Keratinocyte (primary cell): Measurements from ENCODE around the gene CLEC1B. TPM values are rescaled to one million over a fixed set of nuclear protein-coding genes. Genes with fewer than 3 reads are reported as not detected.

Source experiments
- DNase-seq: peaks from one replicate; pipeline ENCODE4 v3.0.0-alpha.2; 2011; ENCODE audit warnings: low read depth, missing footprints, low spot score
- FAIRE-seq: peaks from 2 replicates; lab custom pipeline; 2011; peaks lifted over from hg19 to GRCh38; lab: Jason Lieb, UNC
- H2AFZ ChIP-seq: 2 replicates; pipeline ENCODE4 v1.6.0; 2012; ENCODE audit warnings: low read length, control low read depth, inconsistent platforms; ENCODE audit not compliant: control insufficient read depth
- H3K27ac ChIP-seq: 2 replicates; pipeline ENCODE4 v1.5.1; 2011; ENCODE audit warnings: low read length; ENCODE audit not compliant: control insufficient read depth, insufficient read depth
- H3K27me3 ChIP-seq: 3 replicates; pipeline ENCODE4 v1.6.0; 2011; ENCODE audit warnings: low read length; ENCODE audit not compliant: control insufficient read depth, insufficient read depth; ENCODE audit errors: extremely low read depth
- H3K36me3 ChIP-seq, 2 experiments: 2 replicates in 1 of 2; 3 replicates in 1 of 2; pipeline ENCODE4 v1.5.1; 2011; ENCODE audit warnings: low read length in 2 of 2, mild to moderate bottlenecking in 1 of 2; ENCODE audit not compliant: control insufficient read depth in 2 of 2, insufficient read depth in 2 of 2; ENCODE audit errors: extremely low read depth in 1 of 2
- H3K4me1 ChIP-seq: 3 replicates; pipeline ENCODE4 v1.5.1; 2011; ENCODE audit warnings: low read length; ENCODE audit not compliant: control insufficient read depth, insufficient read depth; ENCODE audit errors: extremely low read depth
- H3K4me2 ChIP-seq: 3 replicates; pipeline ENCODE4 v1.6.0; 2011; ENCODE audit warnings: low read depth, low read length; ENCODE audit not compliant: control insufficient read depth, insufficient read depth; ENCODE audit errors: extremely low read depth
- H3K4me3 ChIP-seq, 3 experiments: fragments of 200-600 bp in 1 of 3; sonication (generic) in 1 of 3; 2 replicates in 2 of 3; 3 replicates in 1 of 3; pipeline ENCODE4 v1.5.1; 2011 to 2016; ENCODE audit warnings: low read length in 3 of 3, mild to moderate bottlenecking in 3 of 3, control low read depth in 2 of 3, inconsistent platforms in 1 of 3, low read depth in 1 of 3, mixed read lengths in 1 of 3, mixed run types in 1 of 3, moderate library complexity in 1 of 3; ENCODE audit not compliant: control insufficient read depth in 2 of 3, insufficient read depth in 2 of 3; ENCODE audit errors: extremely low read depth in 1 of 3
- H3K79me2 ChIP-seq: 2 replicates; pipeline ENCODE4 v1.6.0; 2012; ENCODE audit warnings: low read length; ENCODE audit not compliant: control insufficient read depth, insufficient read depth
- H3K9ac ChIP-seq: 3 replicates; pipeline ENCODE4 v1.6.0; 2011; ENCODE audit warnings: low read length; ENCODE audit not compliant: control insufficient read depth, insufficient read depth; ENCODE audit errors: extremely low read depth
- H3K9me1 ChIP-seq: 3 replicates; pipeline ENCODE4 v1.6.0; 2011; ENCODE audit warnings: low read length; ENCODE audit not compliant: control insufficient read depth, insufficient read depth; ENCODE audit errors: extremely low read depth
- H3K9me3 ChIP-seq: 2 replicates; pipeline ENCODE4 v1.5.1; 2012; ENCODE audit warnings: low read depth, low read length; ENCODE audit not compliant: control insufficient read depth
- H4K20me1 ChIP-seq: 3 replicates; pipeline ENCODE4 v1.6.0; 2011; ENCODE audit warnings: low read length; ENCODE audit not compliant: control insufficient read depth, insufficient read depth; ENCODE audit errors: extremely low read depth
- CTCF ChIP-seq, 3 experiments: IDR thresholded peaks in 1 of 3; conservative IDR thresholded peaks in 1 of 3; optimal IDR thresholded peaks in 1 of 3; 2 replicates in 2 of 3; 3 replicates in 1 of 3; pipeline versions ENCODE3 to v1.5.1; 2011; ENCODE audit warnings: low read length in 3 of 3, mild to moderate bottlenecking in 3 of 3, moderate library complexity in 2 of 3, control low read depth in 1 of 3, inconsistent platforms in 1 of 3; ENCODE audit not compliant: insufficient read depth in 2 of 3; ENCODE audit errors: extremely low read depth in 1 of 3
- EZH2 ChIP-seq: IDR thresholded peaks from one replicate; pipeline ENCODE4 v1.6.1; 2012; ENCODE audit warnings: inconsistent platforms, mild to moderate bottlenecking, low read length, moderate library complexity
- dilution Hi-C: fragments of 300-500 bp; cut with MboI; formaldehyde crosslinking; loops from one replicate; pipeline ENCODE4 v1.7.0; 2020; ENCODE audit warnings: low sequenced_read_pairs; ENCODE audit not compliant: extremely low pct_ligation_motif_present
- polyA plus RNA-seq, 5 experiments: library from polyadenylated mRNA; depleted of rRNA in 3 of 5; stranded (reverse) in 3 of 5; stranded (forward) in 1 of 5; unstranded in 1 of 5; fragments of >200 nt; gene quantifications; 1 replicate in 1 of 5; 2 replicates in 3 of 5; 3 replicates in 1 of 5; pipeline versions ENCODE4 v1.2.1 to v1.2.3, GENCODE V29; 2011 to 2012; ENCODE audit warnings: missing spikeins in 2 of 5, low read depth in 1 of 5, low replicate concordance in 1 of 5

The CLEC1B gene
- polyA plus RNA-seq, 1 donor (not counting 4 experiments of a cell fraction or from before 2014, with no cell fraction given) = not detected

- no peaks in the 10 kb centered on the region for H3K27me3 ChIP-seq
- H3K79me2 ChIP-seq = no peaks in the 10 kb centered on the region
- H2AFZ ChIP-seq = no peak overlapping the region
- no peaks in the 10 kb centered on the region for H3K4me1 ChIP-seq
- H3K9me3 ChIP-seq = no peaks in the 10 kb centered on the region
- dilution Hi-C loops = no loop called here
- DNase-seq = no peak
- no peak overlapping the region for H3K4me2 ChIP-seq
- FAIRE-seq = no peak
- TF ChIP-seq CTCF (optimal IDR thresholded peaks at IDR 0.05 in 1 of 3, IDR thresholded peaks at IDR 0.05 in 1 of 3, conservative IDR thresholded peaks at IDR 0.05 in 1 of 3; ENCODE audit: extremely low read depth in 1 of 3, insufficient read depth in 2 of 3, low read length in 3 of 3) (no peak), EZH2 (no peak)
- no peak overlapping the region for H3K9ac ChIP-seq
- no peaks in the 10 kb centered on the region for H3K36me3 ChIP-seq
- H3K27ac ChIP-seq = no peak overlapping the region
- H3K4me3 ChIP-seq = no peak overlapping the region
- no peaks in the 10 kb centered on the region for H3K9me1 ChIP-seq
- no peaks in the 10 kb centered on the region for H4K20me1 ChIP-seq
Measured at GRCh38 chr12:10042167-10042566, 43.2 kb upstream of the CLEC1B start.

- DNase-seq = no peak
- no peak for TF ChIP-seq EZH2
- TF ChIP-seq CTCF (optimal IDR thresholded peaks at IDR 0.05 in 1 of 3, IDR thresholded peaks at IDR 0.05 in 1 of 3, conservative IDR thresholded peaks at IDR 0.05 in 1 of 3; ENCODE audit: extremely low read depth in 1 of 3, insufficient read depth in 2 of 3, low read length in 3 of 3) = peak in 1 of 3 experiments; percentile 21
- FAIRE-seq = no peak
- H3K36me3 ChIP-seq = no peaks in the 10 kb centered on the region
- H3K4me3 ChIP-seq = no peak overlapping the region
- H2AFZ ChIP-seq = no peak overlapping the region
- no peak overlapping the region for H3K9ac ChIP-seq
- H3K4me1 ChIP-seq = peaks cover 6% of the 10 kb centered on the region
- H3K79me2 ChIP-seq = no peaks in the 10 kb centered on the region
- no peak overlapping the region for H3K27ac ChIP-seq
- no peaks in the 10 kb centered on the region for H3K9me1 ChIP-seq
- no peaks in the 10 kb centered on the region for H4K20me1 ChIP-seq
- H3K27me3 ChIP-seq = no peaks in the 10 kb centered on the region
- dilution Hi-C loops = no loop called here
- H3K9me3 ChIP-seq = no peaks in the 10 kb centered on the region
- no peak overlapping the region for H3K4me2 ChIP-seq
Measured at GRCh38 chr12:10033783-10034545, 35.0 kb upstream of the CLEC1B start.
